Measurements from ENCODE around the gene FIBP. TPM values are rescaled to one million over a fixed set of nuclear protein-coding genes. Genes with fewer than 3 reads are reported as not detected.

The FIBP gene
- polyA plus RNA-seq, 3 donors: 79.1 to 109 (median 101) TPM

DNA sequence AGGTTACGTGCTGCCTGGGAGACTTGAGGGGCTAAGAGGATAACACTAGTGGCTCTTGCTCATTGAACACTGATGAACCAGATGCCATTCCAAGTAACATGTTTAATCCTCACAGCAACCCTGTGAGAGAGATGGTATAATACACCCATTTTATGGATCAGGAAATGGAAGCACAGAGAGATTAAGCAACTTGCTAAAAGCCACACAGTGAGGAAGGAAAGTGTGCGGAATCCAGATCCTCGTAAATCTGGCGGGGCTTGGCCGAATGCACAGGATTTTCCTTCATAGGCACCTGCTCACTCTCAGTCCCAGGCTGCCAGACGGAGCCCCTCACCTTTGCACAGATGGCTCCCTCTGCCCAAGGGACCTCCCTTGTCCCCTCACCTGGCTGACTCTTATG lies 19.6 kb upstream of the FIBP start:
- H3K9me3 Mint-ChIP-seq: no peaks in the 10 kb centered on the region
- H3K9ac ChIP-seq (ENCODE audit: insufficient read depth, low read length, poor library complexity, severe bottlenecking): no peak overlapping the region
- H4K20me1 ChIP-seq (ENCODE audit: insufficient read depth, low read length): no peaks in the 10 kb centered on the region
- peaks cover 7 to 9% of the 10 kb centered on the region in 2 donors for H3K4me1 ChIP-seq (ENCODE audit: control insufficient read depth in 1 of 2, insufficient read depth in 2 of 2, low read length in 2 of 2)
- H3K27me3 ChIP-seq (ENCODE audit: control insufficient read depth in 2 of 2, insufficient read depth in 2 of 2, low read length in 2 of 2): no peaks in the 10 kb centered on the region
- H3K9me3 ChIP-seq (replicated peaks in 1 of 2; ENCODE audit: control insufficient read depth in 1 of 2, insufficient read depth in 1 of 2, low read length in 2 of 2): no peaks in the 10 kb centered on the region
- peaks cover 7% of the 10 kb centered on the region for H3K4me1 Mint-ChIP-seq
- no peaks in the 10 kb centered on the region for H3K36me3 Mint-ChIP-seq
- H2AFZ ChIP-seq (ENCODE audit: insufficient read depth, low read depth, low read length, poor library complexity, severe bottlenecking): no peak overlapping the region
- H3K4me3 Mint-ChIP-seq: no peak overlapping the region
- no peak overlapping the region for H3K4me3 ChIP-seq (replicated peaks in 1 of 3; ENCODE audit: low read depth in 2 of 3, low read length in 3 of 3)
- H3K27ac ChIP-seq (ENCODE audit: low read depth in 1 of 2, low read length in 2 of 2): no peak overlapping the region
- 89% methylated on average over 5 of the region's 6 CpGs for WGBS (ENCODE audit: insufficient coverage)
- no peak overlapping the region for H3K27ac Mint-ChIP-seq
- no peaks in the 10 kb centered on the region for H3K36me3 ChIP-seq (replicated peaks in 1 of 2; ENCODE audit: control insufficient read depth in 1 of 2, insufficient read depth in 2 of 2, low read length in 2 of 2)
- TF ChIP-seq CTCF (IDR thresholded peaks at IDR 0.05): no peak
- no peak overlapping the region for H3K4me2 ChIP-seq (replicated peaks; ENCODE audit: extremely low read depth, low read length, poor library complexity, severe bottlenecking)
- intact Hi-C loops (cut with micrococcal nuclease): no loop called here
- no peaks in the 10 kb centered on the region for H3K79me2 ChIP-seq (ENCODE audit: insufficient read depth, low read length)
- peaks cover 0 to 13% (median 5%) of the 10 kb centered on the region in 3 donors for H3K27me3 Mint-ChIP-seq (ENCODE audit: low read depth in 3 of 3)
- DNase-seq: no peak

- Mint-ChIP-seq H3K9me3 (no peaks in the 10 kb centered on the region), H3K27me3 (ENCODE audit: low read depth in 3 of 3) (peaks cover 0 to 13% (median 8%) of the 10 kb centered on the region in 3 donors), H3K4me3 (no peak overlapping the region), H3K4me1 (peaks cover 6% of the 10 kb centered on the region), H3K27ac (no peak overlapping the region), H3K36me3 (no peaks in the 10 kb centered on the region)
- Histone ChIP-seq H3K4me2 (replicated peaks; ENCODE audit: extremely low read depth, low read length, poor library complexity, severe bottlenecking) (no peak overlapping the region), H3K4me1 (ENCODE audit: control insufficient read depth in 1 of 2, insufficient read depth in 2 of 2, low read length in 2 of 2) (peaks cover 3 to 4% of the 10 kb centered on the region in 2 donors), H3K9me3 (replicated peaks in 1 of 2; ENCODE audit: control insufficient read depth in 1 of 2, insufficient read depth in 1 of 2, low read length in 2 of 2) (no peaks in the 10 kb centered on the region), H3K9ac (ENCODE audit: insufficient read depth, low read length, poor library complexity, severe bottlenecking) (no peak overlapping the region), H3K36me3 (replicated peaks in 1 of 2; ENCODE audit: control insufficient read depth in 1 of 2, insufficient read depth in 2 of 2, low read length in 2 of 2) (no peaks in the 10 kb centered on the region), H2AFZ (ENCODE audit: insufficient read depth, low read depth, low read length, poor library complexity, severe bottlenecking) (no peak overlapping the region), H3K4me3 (replicated peaks in 1 of 3; ENCODE audit: low read depth in 2 of 3, low read length in 3 of 3) (no peak overlapping the region), H3K79me2 (ENCODE audit: insufficient read depth, low read length) (no peaks in the 10 kb centered on the region), H4K20me1 (ENCODE audit: insufficient read depth, low read length) (no peaks in the 10 kb centered on the region), H3K27me3 (ENCODE audit: control insufficient read depth in 2 of 2, insufficient read depth in 2 of 2, low read length in 2 of 2) (no peaks in the 10 kb centered on the region), H3K27ac (ENCODE audit: low read depth in 1 of 2, low read length in 2 of 2) (no peak overlapping the region)
- TF ChIP-seq CTCF (IDR thresholded peaks at IDR 0.05): no peak
- intact Hi-C loops (cut with micrococcal nuclease): no loop called here
- WGBS (ENCODE audit: insufficient coverage): 100% methylated on average over 2 of the region's 5 CpGs
- DNase-seq: no peak
These were observed 18.3 kb upstream of the FIBP start for GRCh38 chr11:65906602-65907001.

Data from CD14-positive monocyte (primary cell).